GM12874 (cell line): ENCODE data around the gene HS6ST3.

Experiments used
- CTCF ChIP-seq: IDR thresholded peaks from 2 replicates; pipeline ENCODE4 v1.5.1; 2011; ENCODE audit warnings: low read depth, mild to moderate bottlenecking, control low read depth, low read length, moderate library complexity; ENCODE audit not compliant: insufficient read depth

Gene HS6ST3

GRCh38 chr13:96860882-96861281 is 771.0 kb downstream of the HS6ST3 start:
- no peak for TF ChIP-seq CTCF

GRCh38 chr13:96862093-96862492 is 772.2 kb downstream of the HS6ST3 start:
- no peak for TF ChIP-seq CTCF

GRCh38 chr13:96862999-96863398 is 773.1 kb downstream of the HS6ST3 start:
- no peak for TF ChIP-seq CTCF

- TF ChIP-seq CTCF: no peak
Measured at GRCh38 chr13:96871469-96871868, 781.6 kb downstream of the HS6ST3 start.

- no peak for TF ChIP-seq CTCF
Measured at GRCh38 chr13:96880419-96880818, 790.5 kb downstream of the HS6ST3 start.
